Activated CD4-positive, CD25-positive, alpha-beta regulatory T cell treated with anti-CD3 and anti-CD28 coated beads, Interleukin-2, amount 50 U/mL, for 24 hours (primary cell): ENCODE results near the gene PPM1B.
"Not testable (repeated sequence)": the region's sequence is repeated elsewhere in the genome, so short reads cannot be mapped to it uniquely, and the experiment has no call there.

Experiments used
- ATAC-seq, 2 donors: fragments of 150-1000 bp; cut with Tn5 transposase; one replicate each; pipeline ENCODE4 v1.10.0; 2021; ENCODE audit warnings: mild to moderate bottlenecking in 1 of 2, moderate library complexity in 1 of 2

The PPM1B gene

GRCh38 chr2:44203542-44203941 lies 34.9 kb downstream of the PPM1B start:
- ATAC-seq: no peak

GRCh38 chr2:44205169-44205568 lies 36.5 kb downstream of the PPM1B start:
- peak in 1 of 2 donors; percentile 38 for ATAC-seq

- peak in 1 of 2 donors; percentile 33 for ATAC-seq
Observed at GRCh38 chr2:44207102-44207501, 38.4 kb downstream of the PPM1B start.

GRCh38 chr2:44207648-44208047 lies 39.0 kb downstream of the PPM1B start:
- ATAC-seq: not testable (repeated sequence)

GRCh38 chr2:44210362-44210761 lies 41.7 kb downstream of the PPM1B start:
- no peak for ATAC-seq

GRCh38 chr2:44211183-44211582 lies 42.5 kb downstream of the PPM1B start:
- ATAC-seq: no peak

- ATAC-seq: no peak
Observed at GRCh38 chr2:44212302-44212701, 43.6 kb downstream of the PPM1B start.

GRCh38 chr2:44215827-44216226 lies 47.2 kb downstream of the PPM1B start:
- no peak for ATAC-seq

- no peak for ATAC-seq
Observed at GRCh38 chr2:44218771-44219170, 50.1 kb downstream of the PPM1B start.

- ATAC-seq: no peak
Observed at GRCh38 chr2:44226753-44227152, 58.1 kb downstream of the PPM1B start.

GRCh38 chr2:44230378-44230777 lies 61.7 kb downstream of the PPM1B start:
- no peak for ATAC-seq

GRCh38 chr2:44233450-44234128 lies 64.9 kb downstream of the PPM1B start:
- no peak for ATAC-seq

GRCh38 chr2:44237221-44237620 lies 68.5 kb downstream of the PPM1B start:
- peak; percentile 79 to 82 for ATAC-seq

GRCh38 chr2:44242904-44243303 lies 74.2 kb downstream of the PPM1B start:
- no peak for ATAC-seq

GRCh38 chr2:44244135-44244871 lies 75.6 kb downstream of the PPM1B start:
- ATAC-seq: peak; percentile 63 to 67

GRCh38 chr2:44245083-44245861 lies 76.6 kb downstream of the PPM1B start:
- no peak for ATAC-seq

- ATAC-seq: no peak
Observed at GRCh38 chr2:44246436-44246835, 77.8 kb downstream of the PPM1B start.

- no peak for ATAC-seq
Observed at GRCh38 chr2:44246840-44247369, 78.2 kb downstream of the PPM1B start.

- no peak for ATAC-seq
Observed at GRCh38 chr2:44247924-44248323, 79.2 kb downstream of the PPM1B start.

GRCh38 chr2:44249269-44249668 lies 80.6 kb downstream of the PPM1B start:
- not testable (repeated sequence) for ATAC-seq

- ATAC-seq: no peak
Observed at GRCh38 chr2:44250376-44250775, 81.7 kb downstream of the PPM1B start.

GRCh38 chr2:44254023-44254422 lies 85.3 kb downstream of the PPM1B start:
- no peak for ATAC-seq

GRCh38 chr2:44255704-44256103 lies 87.0 kb downstream of the PPM1B start:
- ATAC-seq: not testable (repeated sequence)
